GM13976 (cell line): ENCODE data around the gene SLC2A10.

Experiments
- DNase-seq: peaks from one replicate; pipeline ENCODE4 v3.0.0; 2012; ENCODE audit warnings: low spot score
- in situ Hi-C: fragments of 300-500 bp; cut with MboI; formaldehyde crosslinking; loops from one replicate; pipeline ENCODE4 v1.12.0; 2022; ENCODE audit warnings: low sequenced_read_pairs, mixed read lengths, inconsistent platforms; ENCODE audit not compliant: unreplicated experiment
- TF ChIP-seq, protein P1 (sequence below): IDR thresholded peaks from 2 replicates; pipeline ENCODE4 v1.5.1; 2012; ENCODE audit warnings: borderline replicate concordance, mild to moderate bottlenecking; ENCODE audit not compliant: insufficient read depth; ENCODE audit errors: extremely low read depth, missing control alignments, control extremely low read depth

The SLC2A10 gene

DNA sequence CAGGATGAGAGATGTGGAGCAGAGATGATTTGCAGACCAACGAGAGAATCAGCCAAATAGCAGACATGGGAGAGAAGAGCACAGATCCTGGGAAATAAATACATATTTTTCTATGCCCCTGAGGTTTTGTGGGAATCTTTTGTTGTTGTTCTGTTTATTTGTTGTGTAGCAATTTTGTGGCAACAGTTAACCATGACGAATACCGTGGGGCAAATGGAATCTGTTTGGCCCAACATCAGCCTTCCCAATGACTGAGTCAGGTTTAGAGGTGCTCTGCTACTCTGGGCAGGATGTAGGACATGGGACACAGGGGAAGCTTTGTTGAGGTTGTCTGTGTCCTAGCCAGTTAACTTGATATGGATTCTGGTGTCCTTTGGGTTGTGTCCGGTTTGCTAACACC, 7.9 kb upstream of the SLC2A10 start:
- no peak for DNase-seq
- in situ Hi-C loops, result no loop called here

DNA sequence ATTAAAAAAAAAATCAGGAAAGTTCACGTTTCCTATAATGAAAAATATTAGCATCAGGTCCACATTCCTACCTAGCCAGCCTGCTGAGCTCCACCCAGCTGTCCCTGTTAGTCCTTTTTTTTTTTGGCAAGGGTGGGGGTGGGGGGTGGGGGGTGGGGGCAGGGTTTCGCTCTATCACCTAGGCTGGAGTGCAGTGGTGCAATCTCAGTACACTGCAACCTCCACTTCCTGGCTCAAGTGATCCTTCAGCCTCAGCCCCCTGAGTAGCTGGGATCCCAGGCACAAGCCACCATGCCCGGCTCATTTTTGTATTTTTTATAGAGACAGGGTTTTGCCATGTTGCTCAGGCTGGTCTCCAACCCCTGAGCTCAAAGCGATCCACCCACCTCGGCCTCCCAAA, 7.5 kb upstream of the SLC2A10 start:
- in situ Hi-C loops, result no loop called here
- DNase-seq, result no peak
- TF ChIP-seq, protein P1, sequence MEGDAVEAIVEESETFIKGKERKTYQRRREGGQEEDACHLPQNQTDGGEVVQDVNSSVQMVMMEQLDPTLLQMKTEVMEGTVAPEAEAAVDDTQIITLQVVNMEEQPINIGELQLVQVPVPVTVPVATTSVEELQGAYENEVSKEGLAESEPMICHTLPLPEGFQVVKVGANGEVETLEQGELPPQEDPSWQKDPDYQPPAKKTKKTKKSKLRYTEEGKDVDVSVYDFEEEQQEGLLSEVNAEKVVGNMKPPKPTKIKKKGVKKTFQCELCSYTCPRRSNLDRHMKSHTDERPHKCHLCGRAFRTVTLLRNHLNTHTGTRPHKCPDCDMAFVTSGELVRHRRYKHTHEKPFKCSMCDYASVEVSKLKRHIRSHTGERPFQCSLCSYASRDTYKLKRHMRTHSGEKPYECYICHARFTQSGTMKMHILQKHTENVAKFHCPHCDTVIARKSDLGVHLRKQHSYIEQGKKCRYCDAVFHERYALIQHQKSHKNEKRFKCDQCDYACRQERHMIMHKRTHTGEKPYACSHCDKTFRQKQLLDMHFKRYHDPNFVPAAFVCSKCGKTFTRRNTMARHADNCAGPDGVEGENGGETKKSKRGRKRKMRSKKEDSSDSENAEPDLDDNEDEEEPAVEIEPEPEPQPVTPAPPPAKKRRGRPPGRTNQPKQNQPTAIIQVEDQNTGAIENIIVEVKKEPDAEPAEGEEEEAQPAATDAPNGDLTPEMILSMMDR, result no peak

More for the DNA sequence above, 7.9 kb upstream of the SLC2A10 start:
- TF ChIP-seq, protein P1, result no peak

DNA sequence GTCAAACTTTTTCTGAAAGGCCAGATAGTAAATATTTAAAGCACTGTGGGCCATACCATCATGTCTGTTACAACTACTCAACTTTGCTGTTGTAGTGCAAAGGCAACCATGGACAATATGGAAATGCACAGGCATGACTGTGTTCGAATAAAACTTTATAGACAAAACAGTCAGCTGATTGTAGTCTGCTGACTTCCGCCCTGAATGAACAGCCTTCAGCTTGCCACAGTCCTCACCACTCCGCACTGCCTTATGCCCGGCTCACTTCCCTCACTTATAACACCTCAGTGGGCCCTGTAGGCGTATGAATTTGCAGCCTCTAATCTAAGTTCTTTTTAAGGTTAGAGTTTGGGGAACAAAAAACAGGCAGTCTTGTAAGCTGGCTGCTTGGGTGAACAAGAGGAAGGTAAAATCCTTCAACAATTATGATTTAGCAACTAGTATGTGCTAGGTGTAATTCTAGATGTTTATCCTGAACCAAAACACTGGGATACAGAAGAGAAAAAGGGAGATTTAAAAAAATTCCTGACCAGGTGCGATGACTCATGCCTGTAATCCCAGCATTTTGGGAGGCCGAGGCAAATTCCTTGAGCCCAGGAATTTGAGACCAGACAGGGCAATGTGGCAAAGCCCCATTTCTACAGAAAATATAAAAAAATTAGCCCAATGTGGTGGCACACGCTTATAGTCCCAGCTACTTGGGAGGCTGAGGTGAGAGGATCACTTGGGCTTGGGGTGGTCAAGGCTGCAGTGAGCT, 6.8 kb upstream of the SLC2A10 start:
- DNase-seq, result no peak
- in situ Hi-C loops, result no loop called here
- TF ChIP-seq, protein P1, result no peak

DNA sequence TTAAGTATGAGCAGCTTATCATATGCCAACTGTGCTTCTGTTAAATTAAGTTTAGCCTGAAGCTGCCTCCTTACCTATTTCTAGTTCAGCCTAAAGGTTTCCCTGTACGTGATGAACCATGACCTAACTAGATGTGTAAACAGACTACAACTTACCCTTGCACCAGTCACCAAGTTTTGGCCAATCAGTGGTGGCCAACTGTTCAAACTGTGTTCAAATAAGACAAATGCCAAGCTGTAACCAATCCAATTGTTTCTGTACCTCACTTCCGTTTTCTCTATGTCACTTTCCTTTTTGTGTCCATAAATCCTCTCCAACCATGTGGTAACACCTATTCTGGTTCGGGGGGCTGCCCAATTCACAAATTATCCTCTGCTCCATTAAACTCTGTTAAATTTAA, 6.0 kb upstream of the SLC2A10 start:
- TF ChIP-seq, protein P1, result no peak
- in situ Hi-C loops, result no loop called here
- DNase-seq, result no peak

DNA sequence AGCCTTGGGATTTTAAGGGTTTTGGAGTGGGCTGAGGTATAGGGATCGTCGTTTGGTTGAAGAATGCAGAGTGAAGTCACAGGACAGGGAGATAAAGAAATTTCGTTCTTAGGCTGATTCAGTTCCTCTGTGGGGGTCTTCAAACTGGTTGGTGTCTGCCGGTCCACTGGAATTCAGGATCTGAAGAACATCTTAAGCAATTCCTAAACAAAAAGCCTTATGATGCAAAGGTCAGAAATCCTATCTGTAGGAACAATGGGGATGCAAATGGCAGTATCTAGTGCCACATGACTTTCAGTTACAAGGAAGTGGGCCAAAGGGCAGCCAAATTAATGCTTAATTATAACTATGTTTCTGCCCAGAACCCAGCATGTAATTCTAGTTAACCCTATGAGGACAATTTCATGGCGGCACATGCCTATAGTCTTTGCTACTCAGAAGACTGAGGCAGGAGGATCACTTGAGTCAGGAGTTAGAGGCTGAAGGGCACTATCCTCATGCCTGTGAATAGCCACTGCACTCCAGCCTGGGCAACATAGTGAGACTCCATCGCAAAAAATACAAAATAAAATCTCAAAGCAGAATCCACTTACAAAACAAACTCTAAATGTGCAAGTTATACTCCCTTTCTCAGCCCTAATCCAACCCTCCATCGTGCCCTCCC, 4.6 kb upstream of the SLC2A10 start:
- TF ChIP-seq, protein P1, result no peak
- in situ Hi-C loops, result no loop called here
- no peak for DNase-seq

DNA sequence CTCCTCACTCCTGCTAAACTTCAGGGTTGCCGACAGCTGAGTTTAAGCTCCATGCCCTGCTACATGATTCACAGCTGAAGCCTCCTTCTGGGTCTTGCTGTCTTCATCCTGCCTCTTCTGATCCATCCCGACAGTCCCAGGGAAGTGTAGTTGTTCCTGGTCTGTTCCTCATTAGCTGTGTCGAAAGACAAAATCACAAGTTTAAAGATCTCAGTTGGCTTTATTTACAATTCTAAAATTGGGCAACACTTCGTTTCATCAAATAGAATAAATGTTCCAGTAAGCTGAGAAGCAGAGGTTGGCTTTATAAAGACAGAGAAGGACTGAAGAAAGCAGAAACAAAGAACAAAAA, 4.1 kb upstream of the SLC2A10 start:
- DNase-seq, result no peak
- TF ChIP-seq, protein P1, result no peak
- in situ Hi-C loops, result no loop called here
